Measurements from ENCODE around the gene LMO7.
"Not testable (repeated sequence)": the region's sequence is repeated elsewhere in the genome, so short reads cannot be mapped to it uniquely, and the experiment has no call there.

Gene LMO7

DNA sequence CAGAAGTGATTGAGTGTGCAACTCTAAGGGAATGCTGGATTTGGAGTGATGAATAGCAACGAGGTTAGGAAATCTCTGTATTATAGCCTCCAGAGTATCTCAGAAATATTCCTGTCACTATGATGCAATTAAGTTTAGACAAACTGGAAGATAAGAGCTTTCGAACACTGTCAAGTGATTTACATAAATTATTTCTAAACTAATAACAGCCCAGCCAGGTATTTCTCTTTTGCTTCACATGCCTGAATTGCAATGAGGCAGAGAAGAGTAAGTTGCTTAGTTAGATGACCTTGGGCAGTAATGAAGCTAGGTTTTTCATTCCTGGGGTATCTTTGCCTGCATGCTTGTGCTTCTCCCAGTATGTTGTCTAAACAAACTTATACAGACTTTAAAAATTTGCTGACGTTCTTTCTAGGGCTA is 134.5 kb downstream of the LMO7 start:
- no peak for DNase-seq

DNA sequence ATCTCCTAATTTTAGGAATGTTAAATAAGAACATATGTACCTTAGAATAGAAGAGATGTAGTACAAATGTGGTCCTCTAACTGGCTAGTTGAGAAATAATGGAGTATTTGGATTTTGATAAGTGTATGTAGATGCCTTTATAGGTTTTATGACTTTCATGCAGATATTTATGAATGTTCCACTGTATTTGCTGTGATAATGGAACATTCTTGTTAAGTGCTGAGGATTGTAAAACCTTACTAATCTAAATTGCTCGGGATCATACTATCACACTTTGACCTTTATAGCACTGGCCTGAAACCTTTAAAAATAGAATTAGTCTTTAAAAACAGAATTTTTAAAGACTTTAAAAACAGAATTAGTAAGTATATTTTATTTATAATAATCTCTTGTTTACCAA is 135.1 kb downstream of the LMO7 start:
- DNase-seq, result no peak

DNA sequence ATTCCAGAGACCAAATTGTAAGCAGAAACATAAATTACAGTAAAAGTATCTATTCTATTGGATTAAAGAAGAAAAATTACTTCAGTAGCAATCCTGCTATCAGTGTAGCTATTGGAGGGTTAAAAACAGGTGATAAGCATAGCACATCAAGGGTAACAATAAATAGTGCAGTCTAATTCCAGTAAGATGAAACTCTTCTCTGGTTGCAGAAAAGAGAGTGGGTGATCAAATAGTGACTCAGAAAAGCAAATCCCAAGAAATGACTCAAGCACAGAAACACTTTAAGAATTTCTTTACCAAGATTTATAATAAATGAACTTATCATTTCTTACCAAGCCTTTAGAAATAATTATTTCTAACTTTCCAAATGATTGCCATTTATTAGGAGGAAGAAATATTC is 135.7 kb downstream of the LMO7 start:
- no peak for DNase-seq

DNA sequence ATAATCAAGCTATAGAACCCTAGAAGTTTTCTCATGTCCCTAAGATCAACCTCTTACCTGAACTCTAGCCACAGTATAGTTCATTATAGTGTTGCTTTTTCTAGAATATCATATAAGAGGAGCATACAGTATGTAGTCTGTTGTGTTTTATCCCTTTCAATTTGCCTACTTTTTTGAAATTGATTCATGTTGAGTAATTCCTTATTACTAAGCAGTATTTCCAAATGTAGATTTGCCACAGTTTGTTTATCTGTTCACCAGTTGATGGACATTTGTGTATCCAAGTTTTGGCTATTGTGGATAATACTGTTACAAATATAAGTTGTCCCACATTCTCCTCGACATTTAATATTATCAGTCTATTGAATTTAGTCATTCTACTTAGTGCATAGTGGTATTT is 138.0 kb downstream of the LMO7 start:
- no peak for DNase-seq

DNA sequence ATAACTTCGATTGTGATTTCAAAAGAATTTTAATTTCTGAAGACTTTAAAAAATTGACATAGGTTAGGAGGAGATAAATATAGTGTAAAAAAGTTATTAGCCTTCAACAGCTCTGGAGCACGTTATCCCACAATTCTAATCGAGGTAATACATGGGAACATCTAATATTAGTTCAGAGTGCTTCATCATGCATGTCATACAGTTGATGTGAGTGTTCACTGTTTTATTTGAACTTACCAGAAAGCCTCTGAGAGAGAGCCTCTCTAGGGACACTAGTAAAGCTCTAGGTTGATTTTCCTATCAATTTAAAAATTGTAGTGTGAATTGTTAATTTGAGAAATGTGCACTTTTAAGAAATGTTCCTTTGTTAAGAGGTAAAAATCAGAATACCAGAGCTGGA is 140.4 kb downstream of the LMO7 start:
- no peak for DNase-seq

DNA sequence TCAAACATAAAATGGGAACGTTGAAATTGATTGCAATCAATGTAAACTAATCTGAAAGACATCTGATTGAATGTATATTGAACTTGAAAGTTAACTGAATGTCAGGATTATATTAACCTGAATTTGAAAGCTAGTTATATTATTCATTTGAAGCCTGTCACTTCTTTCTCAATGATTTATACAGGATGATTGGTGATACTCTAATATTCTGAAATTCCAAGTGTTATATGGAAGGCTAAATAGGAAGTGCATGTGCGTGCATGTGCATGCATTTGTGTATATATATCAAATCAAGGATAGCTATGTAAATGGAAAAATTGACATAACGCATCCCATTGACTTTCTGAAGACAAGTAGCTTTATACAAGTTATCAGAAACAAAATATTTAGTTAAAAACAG is 143.3 kb downstream of the LMO7 start:
- DNase-seq, result no peak

DNA sequence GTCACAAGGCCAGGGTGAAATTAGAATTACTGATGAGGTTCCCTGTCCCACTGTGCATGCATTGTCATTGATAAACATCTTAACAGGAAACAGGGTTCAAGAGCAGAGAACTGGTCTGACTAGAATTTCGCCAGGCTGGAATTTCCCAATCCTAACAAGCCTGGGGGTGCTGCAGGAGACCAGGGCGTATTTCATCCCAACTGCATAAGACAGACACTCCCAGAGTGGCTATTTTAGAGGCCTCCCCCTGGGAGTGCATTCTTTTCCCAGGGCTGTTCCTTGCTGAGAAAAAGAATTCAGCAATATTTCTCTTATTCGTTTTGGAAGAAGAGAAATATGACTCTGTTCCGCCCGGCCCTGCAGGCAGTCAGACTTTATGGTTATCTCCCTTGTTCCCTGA is 144.0 kb downstream of the LMO7 start:
- DNase-seq, result not testable (repeated sequence)

DNA sequence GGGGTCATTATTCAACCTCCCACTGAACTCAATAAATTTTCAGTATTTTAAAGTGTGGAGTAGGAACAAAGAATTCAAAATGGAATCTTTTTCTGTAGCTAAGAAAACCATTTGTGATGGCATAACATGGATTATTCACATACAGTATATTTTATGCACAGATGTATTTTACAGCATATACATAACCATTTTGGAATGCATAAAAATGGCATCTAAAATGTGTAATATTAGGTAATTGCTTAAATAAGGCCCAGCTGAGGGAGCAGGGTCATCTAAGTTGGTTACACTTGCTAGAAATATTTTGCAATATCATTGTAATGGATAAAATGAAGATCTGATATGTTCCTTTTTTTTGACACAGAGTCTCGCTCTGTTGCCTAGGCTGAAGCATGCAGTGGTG is 146.9 kb downstream of the LMO7 start:
- DNase-seq, result no peak

DNA sequence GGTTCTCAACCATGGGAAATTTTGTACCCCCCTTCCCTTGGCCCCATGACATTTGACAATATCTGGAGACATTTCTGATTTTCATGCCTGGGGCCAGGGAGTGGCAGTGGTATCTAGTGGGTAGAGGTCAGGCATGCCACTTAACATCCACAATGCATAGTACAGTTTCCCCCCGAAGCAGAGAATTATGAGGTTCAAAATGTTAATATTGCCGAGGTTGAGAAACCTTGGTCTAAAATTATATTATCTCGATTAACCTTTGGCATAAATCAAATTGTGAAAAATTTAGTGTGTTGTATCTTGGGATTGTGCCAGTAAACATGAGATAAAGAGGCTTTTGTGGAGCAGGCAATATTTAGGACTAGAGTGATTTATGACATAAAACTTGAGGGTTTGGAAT is 147.9 kb downstream of the LMO7 start:
- no peak for DNase-seq

DNA sequence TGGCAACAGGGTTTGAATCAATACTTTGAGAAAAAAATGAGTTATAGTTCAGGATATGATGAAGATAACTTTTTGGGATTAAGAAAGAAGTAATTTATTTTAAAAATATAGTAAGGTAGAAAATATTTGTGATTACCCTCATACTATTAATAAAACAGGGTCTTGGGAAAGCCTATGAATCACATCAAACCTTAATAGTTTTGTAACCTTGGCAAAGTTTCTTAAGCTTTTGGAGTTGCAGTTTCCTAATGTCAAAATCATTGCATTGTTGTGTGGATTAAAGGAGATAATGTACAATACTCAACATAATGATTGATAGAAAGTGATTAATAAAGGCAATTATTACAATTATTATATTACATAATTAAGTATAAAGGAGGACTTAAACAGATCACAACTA is 149.0 kb downstream of the LMO7 start:
- no peak for DNase-seq

DNA sequence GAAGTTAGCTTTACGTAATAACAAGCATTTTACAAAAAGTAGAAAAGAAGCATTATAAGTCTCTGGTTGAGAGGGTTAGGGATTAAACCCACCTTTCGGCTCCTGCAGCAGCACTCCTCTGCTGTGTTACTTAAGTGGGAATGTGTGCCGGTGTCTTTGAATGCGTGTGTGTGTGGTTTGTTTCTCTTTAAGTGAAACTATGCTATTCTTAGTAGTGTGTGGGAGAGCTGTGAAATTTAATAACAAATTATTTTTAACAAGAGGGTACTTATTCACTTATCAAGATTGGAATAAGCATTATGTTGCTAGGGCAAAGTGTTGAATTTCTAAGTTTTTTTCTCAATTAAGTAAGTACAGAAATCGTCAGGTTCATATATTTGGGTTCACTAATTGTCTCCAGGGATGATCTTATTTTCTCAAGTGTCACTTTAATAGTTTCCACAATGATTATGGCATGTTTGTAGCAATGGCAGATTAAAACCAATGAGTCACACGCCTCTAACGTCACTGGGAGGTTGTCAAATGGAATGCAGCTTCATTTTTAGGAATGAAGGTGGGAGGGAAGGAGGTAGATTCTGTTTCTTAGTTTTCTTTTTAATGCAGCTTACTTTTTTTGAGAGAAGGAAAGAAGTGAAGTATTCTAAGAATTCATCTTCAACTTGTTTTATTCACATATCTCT is 151.3 kb downstream of the LMO7 start:
- no peak for DNase-seq

DNA sequence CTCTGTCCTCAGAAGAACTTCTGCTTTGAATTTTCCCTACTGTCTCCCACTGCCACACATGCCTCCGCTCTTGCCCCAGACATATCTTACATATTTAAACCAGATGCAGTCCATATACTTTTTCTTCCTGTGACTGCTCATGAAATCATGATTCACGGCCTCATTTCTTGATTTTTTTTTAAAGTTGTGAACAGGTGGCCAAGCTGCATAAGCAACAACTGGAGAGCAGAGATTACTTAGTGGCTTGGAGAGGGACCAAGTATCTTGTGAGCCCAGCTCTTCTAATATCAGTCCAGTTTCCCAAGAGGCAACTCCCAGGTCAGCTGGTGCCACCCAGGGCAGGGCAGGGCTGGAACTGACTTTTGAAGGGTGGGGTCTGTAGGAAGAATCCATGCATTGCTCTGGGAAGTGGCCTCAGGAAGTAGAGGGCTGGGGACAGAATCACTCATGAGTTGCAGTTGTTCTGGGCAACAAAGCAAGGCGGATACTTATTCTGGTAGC is 152.4 kb downstream of the LMO7 start:
- DNase-seq, result no peak

DNA sequence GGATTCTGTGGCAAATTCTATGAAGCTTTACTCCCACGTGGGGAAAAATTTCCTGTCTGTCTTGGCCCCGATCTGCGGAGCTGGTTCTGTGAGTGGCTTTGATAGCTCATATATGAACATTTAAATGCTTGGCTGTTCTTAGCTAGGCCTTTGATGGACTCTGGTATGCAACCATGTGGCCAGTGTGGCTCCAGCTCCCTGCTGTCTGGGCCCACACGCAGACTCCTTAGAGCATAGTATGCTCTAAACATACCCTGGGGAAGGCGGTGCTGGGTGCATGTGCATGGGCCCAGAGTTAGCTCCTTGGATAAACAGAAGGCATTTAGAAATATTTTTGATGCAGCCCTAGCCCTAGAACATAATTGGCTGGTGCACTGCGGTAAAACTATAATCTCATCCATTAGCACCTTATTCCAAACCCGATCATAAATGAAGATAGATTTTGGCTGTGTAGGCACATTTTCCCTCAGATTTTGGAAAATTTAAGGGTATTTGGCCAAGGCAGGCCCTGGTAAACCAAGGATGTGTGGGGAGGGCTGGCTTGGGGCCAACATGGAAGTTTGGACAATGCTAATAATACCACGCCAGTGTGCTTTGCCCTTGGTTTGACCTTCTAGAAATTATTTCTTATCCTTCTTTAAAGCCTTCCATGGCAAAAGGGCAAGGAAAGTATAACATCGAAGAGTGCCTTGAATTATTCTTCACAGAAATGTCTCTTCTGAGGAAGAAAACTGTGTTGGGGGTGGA is 153.5 kb downstream of the LMO7 start:
- no peak for DNase-seq

DNA sequence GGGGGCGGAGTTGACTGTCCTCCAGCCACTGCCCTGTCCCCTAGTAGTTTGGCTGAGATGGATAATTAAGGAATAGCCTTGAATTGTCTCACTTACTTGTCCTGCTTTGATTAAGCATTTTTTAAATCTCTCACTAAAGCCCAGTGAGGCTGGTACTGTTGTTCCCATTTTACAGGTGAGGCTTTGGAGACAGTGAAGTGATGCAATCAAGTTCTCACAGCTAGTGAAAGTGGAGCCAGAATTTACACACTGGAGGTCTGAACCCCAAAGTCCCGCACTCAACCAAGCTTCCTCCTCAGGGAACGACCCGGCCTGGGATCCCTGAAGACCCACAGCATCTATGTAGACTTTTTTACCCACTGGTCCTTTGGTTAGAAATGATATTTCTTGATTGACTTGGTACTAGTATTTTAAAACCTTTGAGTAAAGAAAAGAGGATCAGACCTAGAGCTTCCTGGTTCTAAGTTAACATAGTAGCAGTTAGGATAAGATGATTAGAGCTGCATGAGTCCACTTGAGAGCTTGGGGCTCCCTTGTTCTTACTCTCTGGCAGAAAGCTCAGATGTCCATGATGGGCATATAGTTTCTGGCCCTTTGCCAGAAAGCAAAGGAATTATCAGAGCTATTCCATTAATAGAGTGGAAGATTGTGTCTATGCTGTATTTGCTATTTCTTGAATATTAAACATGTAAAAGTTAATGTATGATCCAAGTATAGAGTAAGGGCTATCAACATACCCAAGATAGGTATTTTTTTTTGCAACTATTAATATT is 154.3 kb downstream of the LMO7 start:
- DNase-seq, result no peak

DNA sequence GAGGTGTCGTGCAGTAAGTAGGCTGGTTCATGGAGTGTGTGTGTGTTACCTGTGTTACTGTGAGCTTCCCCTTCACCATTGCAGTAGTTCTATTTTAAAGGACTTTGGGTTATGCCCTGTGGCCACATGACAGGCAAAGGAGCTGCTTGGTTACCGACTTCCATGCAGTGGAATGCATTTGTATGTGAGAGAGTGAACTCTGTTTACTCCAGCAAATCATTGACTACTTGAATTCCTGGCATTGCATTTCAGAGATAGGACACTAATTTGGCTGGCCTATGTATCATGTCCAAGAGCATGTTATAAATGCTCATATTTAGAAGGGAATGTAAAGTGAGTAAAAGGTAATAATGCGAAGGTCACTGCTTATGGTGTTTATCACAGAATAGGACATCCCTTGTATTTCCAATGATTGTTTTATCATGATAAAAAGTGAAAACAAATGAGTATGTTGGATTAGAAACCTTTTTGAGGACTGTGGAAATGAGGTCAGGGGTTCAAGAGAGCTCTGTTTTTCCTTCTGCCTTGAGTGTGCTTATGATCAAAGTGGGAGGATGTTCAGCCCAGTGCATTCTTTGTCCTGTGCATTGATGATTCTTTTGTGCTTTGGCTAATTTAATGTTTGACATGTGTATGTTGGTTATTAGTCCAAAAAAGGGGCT is 156.5 kb downstream of the LMO7 start:
- no peak for DNase-seq

DNA sequence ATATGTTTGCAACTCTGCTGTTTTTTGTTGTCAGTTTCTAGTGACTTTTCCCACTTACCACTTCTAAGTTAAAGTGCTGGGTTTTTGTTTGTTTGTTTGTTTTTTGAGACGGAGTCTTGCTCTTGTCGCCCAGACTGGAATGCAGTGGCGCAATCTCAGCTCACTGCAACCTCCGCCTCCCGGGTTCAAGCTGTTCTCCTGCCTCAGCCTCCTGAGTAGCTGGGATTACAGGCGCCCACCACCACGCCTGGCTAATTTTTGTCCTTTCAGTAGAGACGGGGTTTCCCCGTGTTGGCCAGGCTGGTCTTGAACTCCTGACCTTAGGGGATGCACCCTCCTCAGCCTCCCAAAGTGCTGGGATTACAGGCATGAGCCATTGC is 157.0 kb downstream of the LMO7 start:
- DNase-seq, result not testable (repeated sequence)

DNA sequence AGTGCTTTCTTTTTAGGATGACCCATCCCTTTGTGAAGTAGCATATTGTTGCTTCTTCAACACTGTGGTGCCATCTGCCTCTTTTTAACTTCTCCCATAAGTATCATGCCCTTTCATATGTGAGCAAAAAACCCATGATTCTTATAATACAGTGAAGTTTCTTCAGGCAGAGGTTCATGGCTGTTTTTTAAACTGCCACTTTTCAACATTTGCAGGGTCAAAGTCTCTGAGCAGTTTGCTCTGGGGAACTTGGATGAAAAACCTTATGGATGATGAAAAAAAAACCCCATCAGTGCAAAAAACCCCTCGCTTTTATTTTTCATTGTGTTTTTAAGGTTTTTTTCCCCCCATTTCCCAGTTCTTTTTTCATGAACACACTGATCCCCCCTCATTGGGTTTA is 158.5 kb downstream of the LMO7 start:
- DNase-seq, result no peak

DNA sequence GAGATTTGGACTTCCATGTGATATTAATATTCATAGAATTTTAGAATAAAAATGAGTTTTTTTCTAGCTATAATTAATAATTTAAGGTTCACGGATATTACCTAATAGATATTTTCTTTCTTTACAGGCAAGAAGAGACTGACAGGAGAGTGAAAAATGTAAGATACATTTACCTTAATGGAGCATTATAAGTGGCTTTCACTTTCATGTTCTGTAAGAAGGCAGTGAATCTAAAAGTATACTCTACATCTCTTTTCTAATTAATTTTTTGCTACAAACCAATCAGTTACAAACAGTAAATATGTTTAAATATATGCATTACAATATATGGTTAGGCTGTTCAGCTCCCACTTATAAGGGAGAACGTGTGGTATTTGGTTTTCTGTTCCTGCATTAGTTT is 159.1 kb downstream of the LMO7 start:
- DNase-seq, result no peak

DNA sequence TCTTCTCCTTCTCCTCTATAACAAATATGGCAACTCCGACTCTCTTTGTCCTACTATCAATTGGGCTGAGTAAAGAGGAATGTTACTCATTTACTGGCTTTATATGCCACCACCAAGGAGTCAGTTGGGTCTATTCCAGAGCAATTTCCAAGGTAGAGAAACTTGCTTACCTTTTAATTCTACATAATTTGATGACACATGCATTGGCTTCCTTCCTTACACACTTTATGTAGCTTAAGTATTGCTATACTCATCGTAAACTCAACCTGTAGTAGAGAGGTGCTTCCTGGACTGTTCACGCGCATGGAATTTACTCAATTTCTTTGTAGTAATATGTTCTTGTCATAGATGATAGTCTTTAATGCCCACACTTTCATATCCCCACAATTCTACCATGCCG is 160.7 kb downstream of the LMO7 start:
- no peak for DNase-seq

DNA sequence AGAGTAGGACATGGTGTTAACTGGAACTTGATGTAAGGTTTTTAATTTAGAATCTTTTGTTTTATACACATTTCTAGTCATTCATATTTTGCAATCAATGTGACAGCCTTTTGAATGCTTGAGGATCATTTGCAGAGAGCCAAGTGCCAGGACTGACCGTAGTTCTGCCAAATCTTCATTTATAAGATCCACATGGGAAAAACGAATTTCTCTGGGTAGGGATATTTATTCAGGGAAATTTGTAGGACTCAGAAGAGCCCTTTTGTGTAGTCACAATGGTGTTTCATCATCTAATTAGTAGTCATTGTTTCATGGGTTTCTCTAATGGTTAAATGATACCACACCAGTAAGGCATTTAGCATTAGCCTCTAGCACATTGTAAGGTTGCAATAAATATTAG is 161.1 kb downstream of the LMO7 start:
- no peak for DNase-seq

DNA sequence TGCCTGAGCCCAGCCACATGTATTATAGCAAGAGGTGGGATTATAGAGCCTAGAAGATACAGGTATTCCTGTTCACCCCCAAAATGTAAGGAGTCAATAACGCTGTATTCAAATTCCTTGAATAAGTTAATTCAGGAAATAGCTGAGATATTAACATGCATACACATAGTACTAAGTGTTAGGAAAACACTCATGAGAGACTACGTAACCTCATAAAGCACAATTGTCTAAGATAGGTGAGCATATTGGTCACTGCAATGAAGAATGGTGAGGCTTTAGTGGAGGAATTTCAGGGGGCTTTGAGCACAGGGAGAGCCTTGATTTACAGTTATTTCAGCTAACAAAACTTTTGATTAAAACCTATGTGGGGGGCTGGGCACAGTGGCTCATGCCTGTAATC is 161.6 kb downstream of the LMO7 start:
- no peak for DNase-seq
